NCI-H2227 (cell line): ENCODE data around the gene PYROXD2.

ENCODE experiments used
- DNase-seq: peaks from one replicate; lab custom pipeline; 2025; ENCODE audit not compliant: unreplicated experiment; lab: John Stamatoyannopoulos, UW

PYROXD2 gene

DNA sequence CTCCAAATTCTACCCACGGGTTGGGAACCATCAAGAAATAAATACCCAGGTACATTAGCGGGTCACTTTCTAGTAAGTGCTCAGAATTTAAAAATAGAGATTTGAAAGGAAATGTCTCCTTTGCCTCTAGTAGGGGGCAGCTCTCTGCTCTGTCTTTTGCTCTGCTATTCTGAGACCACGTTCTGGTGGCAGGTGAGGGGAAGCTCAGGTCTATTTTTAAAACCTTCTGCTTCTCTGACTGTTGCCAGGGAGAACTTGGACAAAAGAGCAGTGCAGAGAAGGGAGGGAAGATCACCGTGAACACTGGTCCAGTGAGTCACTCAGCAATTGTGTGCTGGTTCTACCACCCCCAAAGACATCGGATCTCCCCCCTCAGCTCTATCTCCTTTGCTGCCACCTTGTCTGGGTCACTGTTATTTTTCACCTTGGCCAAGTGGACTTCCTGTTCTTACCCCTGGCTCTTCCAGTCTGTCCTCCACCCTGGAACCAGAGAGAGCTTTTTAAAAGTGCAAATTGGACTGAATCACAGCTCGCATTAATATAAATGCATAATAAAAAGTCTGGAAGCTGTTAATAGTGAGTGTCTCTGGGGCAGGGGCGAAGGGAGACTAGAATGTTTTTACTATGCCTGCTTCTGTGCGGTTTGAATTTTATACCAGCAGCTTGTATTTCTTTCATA is 74.6 kb downstream of the PYROXD2 start:
- no peak for DNase-seq

DNA sequence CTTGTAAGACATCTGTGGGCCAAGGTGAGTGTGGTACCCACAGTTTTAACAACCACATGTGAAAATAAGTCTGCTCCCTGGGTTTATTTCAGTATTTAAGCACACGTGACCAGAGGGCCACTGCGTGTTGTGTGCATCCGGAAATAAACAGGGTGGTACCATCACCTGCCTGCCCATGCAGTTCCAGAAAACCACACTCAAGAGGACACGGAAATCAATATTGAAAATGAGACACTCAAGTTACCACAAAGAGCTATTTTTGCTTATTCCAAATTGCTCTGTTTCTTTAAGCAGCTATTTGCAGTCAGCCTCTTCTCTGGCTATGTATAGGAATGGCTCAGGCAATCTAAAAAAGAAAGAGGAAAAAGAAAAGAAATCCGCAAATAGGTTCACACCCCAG is 75.2 kb downstream of the PYROXD2 start:
- DNase-seq, result peak; percentile 3

DNA sequence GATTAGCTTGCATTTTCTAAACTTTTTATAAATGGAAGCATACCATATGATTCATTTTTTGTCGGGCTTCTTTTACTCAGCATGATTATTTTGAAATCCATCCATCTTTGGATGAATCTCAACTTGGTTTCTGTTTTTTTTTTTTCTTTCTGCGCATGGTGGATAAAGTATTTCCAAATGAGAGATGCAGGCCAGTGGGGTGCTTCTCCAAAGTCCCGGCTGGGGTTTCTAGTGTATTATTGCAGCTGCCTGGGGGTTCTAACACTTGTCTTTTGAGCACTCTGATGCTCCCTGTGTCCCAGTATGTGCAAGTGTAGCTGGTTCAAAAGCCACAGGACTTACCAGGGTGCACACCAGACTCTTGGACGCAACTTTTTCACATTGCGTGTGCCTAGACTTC is 76.1 kb downstream of the PYROXD2 start:
- no peak for DNase-seq

DNA sequence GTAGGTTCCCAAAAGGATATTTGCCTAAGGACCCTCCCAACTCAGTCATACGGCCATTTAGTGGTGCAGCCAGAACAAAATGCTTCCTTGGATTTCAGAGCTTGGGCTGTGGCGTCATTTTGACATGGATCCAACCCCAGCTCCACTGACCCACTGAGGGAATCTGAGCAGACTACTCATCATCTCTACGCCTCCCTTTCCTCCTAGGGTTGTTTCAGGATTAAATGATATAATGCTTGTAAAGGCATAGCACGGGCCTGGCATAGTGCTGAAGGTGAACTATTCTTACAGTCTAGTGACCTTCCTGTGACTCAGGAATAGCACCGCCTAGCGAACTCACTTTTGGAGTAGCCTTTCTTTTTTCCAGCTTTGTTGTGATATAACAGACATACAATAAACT is 76.7 kb downstream of the PYROXD2 start:
- no peak for DNase-seq

DNA sequence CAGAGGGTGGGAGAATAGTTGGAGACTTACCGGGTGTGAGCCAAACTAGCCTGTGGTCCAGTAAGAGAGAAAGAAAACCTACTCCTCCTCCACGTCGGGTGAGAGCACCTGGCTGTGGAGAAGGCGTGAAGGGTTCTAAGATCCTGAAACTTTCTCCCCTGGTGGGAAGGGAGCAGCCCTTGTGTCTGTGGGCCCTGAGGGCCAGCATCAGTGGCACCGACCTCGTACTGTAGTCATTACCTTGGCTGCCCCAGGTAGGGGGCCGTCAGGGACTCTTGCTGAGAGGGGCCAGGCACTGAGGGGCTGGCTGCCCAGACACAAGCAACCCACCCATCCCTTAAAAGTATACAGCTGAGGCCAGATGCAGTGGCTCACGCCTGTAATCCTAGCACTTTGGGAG is 77.5 kb downstream of the PYROXD2 start:
- DNase-seq, result no peak
